WTC11 (cell line): ENCODE data around the gene NKPD1.

Source experiments
- CBFB ChIP-seq: sonication (generic); formaldehyde crosslinking; IDR thresholded peaks from 2 replicates; pipeline ENCODE4 v1.8.1; 2022; ENCODE audit warnings: mild to moderate bottlenecking, low read depth, missing genetic modification reagents
- JUN ChIP-seq: sonication (generic); formaldehyde crosslinking; IDR thresholded peaks from 2 replicates; pipeline ENCODE4 v1.8.0; 2023; ENCODE audit warnings: mild to moderate bottlenecking, missing genetic modification reagents
- MLX ChIP-seq: sonication (generic); formaldehyde crosslinking; IDR thresholded peaks from 2 replicates; pipeline ENCODE4 v1.8.1; 2023; ENCODE audit warnings: mild to moderate bottlenecking, missing genetic modification reagents, moderate library complexity
- NFE2L1 ChIP-seq: sonication (generic); formaldehyde crosslinking; IDR thresholded peaks from 2 replicates; pipeline ENCODE4 v1.8.1; 2023; ENCODE audit warnings: missing genetic modification reagents
- NR2C2 ChIP-seq: sonication (generic); formaldehyde crosslinking; IDR thresholded peaks from 2 replicates; pipeline ENCODE4 v1.8.0; 2022; ENCODE audit warnings: mild to moderate bottlenecking, missing genetic modification reagents
- SOX15 ChIP-seq: fragments of 250-450 bp; sonication (Bioruptor Pico); IDR thresholded peaks from 2 replicates; pipeline ENCODE4 v1.9.0; 2021; ENCODE audit warnings: mild to moderate bottlenecking
- TEAD1 ChIP-seq: sonication (generic); formaldehyde crosslinking; IDR thresholded peaks from 2 replicates; pipeline ENCODE4 v1.8.0; 2022; ENCODE audit warnings: mild to moderate bottlenecking, missing genetic modification reagents
- USF1 ChIP-seq: sonication (generic); formaldehyde crosslinking; IDR thresholded peaks from 2 replicates; pipeline ENCODE4 v1.8.0; 2022; ENCODE audit warnings: mild to moderate bottlenecking, missing genetic modification reagents
- TF ChIP-seq, protein P1 (sequence below): fragments of 200-600 bp; IDR thresholded peaks from 2 replicates; pipeline ENCODE4 v1.8.0; 2022; ENCODE audit warnings: antibody characterized with exemption
- TF ChIP-seq, protein P2 (sequence below): fragments of 250-450 bp; sonication (Bioruptor Pico); IDR thresholded peaks from 2 replicates; pipeline ENCODE4 v1.9.0; 2021; ENCODE audit warnings: moderate library complexity, mild to moderate bottlenecking, inconsistent platforms, borderline replicate concordance
- TF ChIP-seq, protein P3 (sequence below): sonication (generic); formaldehyde crosslinking; IDR thresholded peaks from 2 replicates; pipeline ENCODE4 v1.8.0; 2023; ENCODE audit warnings: mild to moderate bottlenecking, missing genetic modification reagents

DNA sequence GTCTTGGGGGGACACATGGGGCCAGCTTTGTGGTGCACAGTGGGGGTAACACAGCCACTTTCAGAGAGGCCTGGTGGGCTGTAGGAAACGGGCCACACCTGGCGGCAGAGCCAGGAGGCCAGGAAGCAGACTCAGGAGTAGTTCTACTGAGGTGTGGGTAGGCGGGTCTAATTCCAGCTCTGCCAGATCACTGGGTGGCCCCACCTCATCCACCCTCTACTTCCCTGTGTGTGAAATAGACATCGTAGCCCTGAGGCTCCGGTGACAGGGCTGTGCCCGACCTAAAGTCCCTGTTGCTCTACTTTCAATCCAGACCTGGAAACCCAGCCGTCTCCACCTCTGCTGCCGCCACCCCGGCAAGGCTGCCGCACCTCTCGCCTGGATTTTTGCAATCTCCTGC lies 4.0 kb downstream of the NKPD1 start:
- TF ChIP-seq, protein P1, sequence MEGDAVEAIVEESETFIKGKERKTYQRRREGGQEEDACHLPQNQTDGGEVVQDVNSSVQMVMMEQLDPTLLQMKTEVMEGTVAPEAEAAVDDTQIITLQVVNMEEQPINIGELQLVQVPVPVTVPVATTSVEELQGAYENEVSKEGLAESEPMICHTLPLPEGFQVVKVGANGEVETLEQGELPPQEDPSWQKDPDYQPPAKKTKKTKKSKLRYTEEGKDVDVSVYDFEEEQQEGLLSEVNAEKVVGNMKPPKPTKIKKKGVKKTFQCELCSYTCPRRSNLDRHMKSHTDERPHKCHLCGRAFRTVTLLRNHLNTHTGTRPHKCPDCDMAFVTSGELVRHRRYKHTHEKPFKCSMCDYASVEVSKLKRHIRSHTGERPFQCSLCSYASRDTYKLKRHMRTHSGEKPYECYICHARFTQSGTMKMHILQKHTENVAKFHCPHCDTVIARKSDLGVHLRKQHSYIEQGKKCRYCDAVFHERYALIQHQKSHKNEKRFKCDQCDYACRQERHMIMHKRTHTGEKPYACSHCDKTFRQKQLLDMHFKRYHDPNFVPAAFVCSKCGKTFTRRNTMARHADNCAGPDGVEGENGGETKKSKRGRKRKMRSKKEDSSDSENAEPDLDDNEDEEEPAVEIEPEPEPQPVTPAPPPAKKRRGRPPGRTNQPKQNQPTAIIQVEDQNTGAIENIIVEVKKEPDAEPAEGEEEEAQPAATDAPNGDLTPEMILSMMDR, result no peak
- TF ChIP-seq, protein P2, sequence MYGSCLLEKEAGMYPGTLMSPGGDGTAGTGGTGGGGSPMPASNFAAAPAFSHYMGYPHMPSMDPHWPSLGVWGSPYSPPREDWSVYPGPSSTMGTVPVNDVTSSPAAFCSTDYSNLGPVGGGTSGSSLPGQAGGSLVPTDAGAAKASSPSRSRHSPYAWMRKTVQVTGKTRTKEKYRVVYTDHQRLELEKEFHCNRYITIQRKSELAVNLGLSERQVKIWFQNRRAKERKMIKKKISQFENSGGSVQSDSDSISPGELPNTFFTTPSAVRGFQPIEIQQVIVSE (CRISPR knock-in tag), result no peak
- no peak for TF ChIP-seq MLX (CRISPR knock-in tag)
- TF ChIP-seq TEAD1 (CRISPR knock-in tag), result no peak
- TF ChIP-seq CBFB, result no peak
- TF ChIP-seq USF1 (CRISPR knock-in tag), result no peak
- no peak for TF ChIP-seq SOX15 (CRISPR knock-in tag)
- no peak for TF ChIP-seq NR2C2 (CRISPR knock-in tag)
- TF ChIP-seq, protein P3, sequence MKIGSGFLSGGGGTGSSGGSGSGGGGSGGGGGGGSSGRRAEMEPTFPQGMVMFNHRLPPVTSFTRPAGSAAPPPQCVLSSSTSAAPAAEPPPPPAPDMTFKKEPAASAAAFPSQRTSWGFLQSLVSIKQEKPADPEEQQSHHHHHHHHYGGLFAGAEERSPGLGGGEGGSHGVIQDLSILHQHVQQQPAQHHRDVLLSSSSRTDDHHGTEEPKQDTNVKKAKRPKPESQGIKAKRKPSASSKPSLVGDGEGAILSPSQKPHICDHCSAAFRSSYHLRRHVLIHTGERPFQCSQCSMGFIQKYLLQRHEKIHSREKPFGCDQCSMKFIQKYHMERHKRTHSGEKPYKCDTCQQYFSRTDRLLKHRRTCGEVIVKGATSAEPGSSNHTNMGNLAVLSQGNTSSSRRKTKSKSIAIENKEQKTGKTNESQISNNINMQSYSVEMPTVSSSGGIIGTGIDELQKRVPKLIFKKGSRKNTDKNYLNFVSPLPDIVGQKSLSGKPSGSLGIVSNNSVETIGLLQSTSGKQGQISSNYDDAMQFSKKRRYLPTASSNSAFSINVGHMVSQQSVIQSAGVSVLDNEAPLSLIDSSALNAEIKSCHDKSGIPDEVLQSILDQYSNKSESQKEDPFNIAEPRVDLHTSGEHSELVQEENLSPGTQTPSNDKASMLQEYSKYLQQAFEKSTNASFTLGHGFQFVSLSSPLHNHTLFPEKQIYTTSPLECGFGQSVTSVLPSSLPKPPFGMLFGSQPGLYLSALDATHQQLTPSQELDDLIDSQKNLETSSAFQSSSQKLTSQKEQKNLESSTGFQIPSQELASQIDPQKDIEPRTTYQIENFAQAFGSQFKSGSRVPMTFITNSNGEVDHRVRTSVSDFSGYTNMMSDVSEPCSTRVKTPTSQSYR (CRISPR knock-in tag), result no peak
- TF ChIP-seq JUN (CRISPR knock-in tag), result no peak
- no peak for TF ChIP-seq NFE2L1 (CRISPR knock-in tag)
